Endothelial cell of umbilical vein (primary cell): Measurements from ENCODE around the gene HYOU1. TPM values are rescaled to one million over a fixed set of nuclear protein-coding genes. Genes with fewer than 3 reads are reported as not detected.

Experiments used
- BruUV-seq: library from RNA; stranded (reverse); fragments of 400-500 nt; replicated peaks from 2 replicates; lab custom pipeline; 2021; lab: Mats Ljungman, UMichigan
- CTCF ChIA-PET: fragments of 300-600, 350-600 bp; sonication (Branson Sonifier 250); formaldehyde crosslinking; loops from one replicate; lab custom pipeline; 2021; ENCODE audit warnings: antibody characterized with exemption, inconsistent platforms; lab: Charles Lee
- POLR2A ChIA-PET: fragments of 300-600, 350-600 bp; sonication (Branson Sonifier 250); formaldehyde crosslinking; loops from one replicate; lab custom pipeline; 2021; ENCODE audit warnings: antibody characterized with exemption, inconsistent platforms; lab: Charles Lee
- DNase-seq: peaks from one replicate; pipeline ENCODE4 v3.0.0-alpha.2; 2011; ENCODE audit warnings: low read depth, low spot score
- FAIRE-seq: peaks from 2 replicates; lab custom pipeline; 2011; peaks lifted over from hg19 to GRCh38; lab: Jason Lieb, UNC
- H2AFZ ChIP-seq: 2 replicates; pipeline ENCODE4 v1.6.0; 2012; ENCODE audit warnings: low read depth, low read length, control low read depth, inconsistent platforms
- H3K27ac ChIP-seq: 2 replicates; pipeline ENCODE4 v1.5.1; 2011; ENCODE audit warnings: low read depth, mild to moderate bottlenecking, control low read depth, low read length, moderate library complexity; ENCODE audit not compliant: insufficient read depth
- H3K27me3 ChIP-seq, 2 experiments: 2 replicates each; pipeline versions ENCODE4 v1.6.0 to v1.6.1; 2011; ENCODE audit warnings: low read length in 2 of 2, mixed read lengths in 1 of 2; ENCODE audit not compliant: control insufficient read depth in 2 of 2, insufficient read depth in 2 of 2
- H3K36me3 ChIP-seq, 2 experiments: 2 replicates in 1 of 2; 3 replicates in 1 of 2; pipeline ENCODE4 v1.5.1; 2011; ENCODE audit warnings: low read length in 2 of 2, mild to moderate bottlenecking in 1 of 2, moderate library complexity in 1 of 2; ENCODE audit not compliant: control insufficient read depth in 2 of 2, insufficient read depth in 2 of 2; ENCODE audit errors: extremely low read depth in 1 of 2
- H3K4me1 ChIP-seq: 3 replicates; pipeline ENCODE4 v1.5.1; 2011; ENCODE audit warnings: mild to moderate bottlenecking, low read length; ENCODE audit not compliant: control insufficient read depth, insufficient read depth; ENCODE audit errors: extremely low read depth
- H3K4me2 ChIP-seq: 2 replicates; pipeline ENCODE4 v1.6.1; 2011; ENCODE audit warnings: low read length, control low read depth, mixed read lengths; ENCODE audit not compliant: insufficient read depth
- H3K4me3 ChIP-seq, 3 experiments: fragments of 200-600 bp in 1 of 3; sonication (generic), shearing (Covaris generic) in 1 of 3; replicated peaks in 1 of 3; 2 replicates each; pipeline ENCODE4 v1.5.1; 2011 to 2016; ENCODE audit warnings: control low read depth in 3 of 3, low read length in 3 of 3, mild to moderate bottlenecking in 2 of 3, inconsistent platforms in 1 of 3, low read depth in 1 of 3, moderate library complexity in 1 of 3; ENCODE audit not compliant: insufficient read depth in 1 of 3
- H3K79me2 ChIP-seq: 2 replicates; pipeline ENCODE4 v1.6.0; 2012; ENCODE audit warnings: low read length, inconsistent platforms; ENCODE audit not compliant: control insufficient read depth, insufficient read depth
- H3K9ac ChIP-seq: replicated peaks from 2 replicates; pipeline ENCODE3; 2011; ENCODE audit warnings: low read length, control low read depth; ENCODE audit not compliant: insufficient read depth; ENCODE audit errors: extremely low read depth
- H3K9me1 ChIP-seq: replicated peaks from 3 replicates; pipeline ENCODE4 v1.6.0; 2011; ENCODE audit warnings: mild to moderate bottlenecking, low read length; ENCODE audit not compliant: control insufficient read depth, insufficient read depth; ENCODE audit errors: extremely low read depth
- H3K9me3 ChIP-seq: replicated peaks from 2 replicates; pipeline ENCODE4 v1.5.1; 2012; ENCODE audit warnings: low read length, inconsistent platforms; ENCODE audit not compliant: control insufficient read depth, insufficient read depth
- H4K20me1 ChIP-seq: replicated peaks from 2 replicates; pipeline ENCODE3; 2011; ENCODE audit warnings: mild to moderate bottlenecking, low read length; ENCODE audit not compliant: control insufficient read depth, insufficient read depth; ENCODE audit errors: extremely low read depth
- EZH2 ChIP-seq: IDR thresholded peaks from 2 replicates; pipeline ENCODE4 v1.6.1; 2012; ENCODE audit warnings: borderline replicate concordance, low read depth, mild to moderate bottlenecking, moderate library complexity, low read length, inconsistent platforms; ENCODE audit not compliant: severe bottlenecking
- FOS ChIP-seq: IDR thresholded peaks from 2 replicates; pipeline ENCODE4 v1.6.1; 2011; ENCODE audit warnings: mild to moderate bottlenecking, low read length, moderate library complexity, borderline replicate concordance; ENCODE audit not compliant: insufficient read depth
- GATA2 ChIP-seq: IDR thresholded peaks from 2 replicates; pipeline ENCODE4 v1.7.0; 2011; ENCODE audit warnings: low read depth, mild to moderate bottlenecking, moderate library complexity, mixed read lengths, low read length; ENCODE audit not compliant: insufficient read length, insufficient read depth
- JUN ChIP-seq: IDR thresholded peaks from 2 replicates; pipeline ENCODE4 v1.6.1; 2011; ENCODE audit warnings: borderline replicate concordance, low read depth; ENCODE audit not compliant: insufficient read length, insufficient read depth
- MYC ChIP-seq: IDR thresholded peaks from one replicate; pipeline ENCODE4 v1.6.1; 2011; ENCODE audit warnings: mild to moderate bottlenecking, low read depth, low read length
- POLR2A ChIP-seq: IDR thresholded peaks from 2 replicates; pipeline ENCODE4 v1.6.1; 2012; ENCODE audit warnings: low read depth, mild to moderate bottlenecking, control low read depth, low read length
- POLR2AphosphoS5 ChIP-seq: IDR thresholded peaks from 2 replicates; pipeline ENCODE4 v1.6.1; 2012; ENCODE audit warnings: low read depth, mild to moderate bottlenecking, control low read depth, low read length, moderate library complexity; ENCODE audit not compliant: insufficient read depth
- dilution Hi-C: fragments of 300-500 bp; cut with MboI; formaldehyde crosslinking; loops from one replicate; pipeline ENCODE4 v1.15.0; 2019; ENCODE audit warnings: low sequenced_read_pairs; ENCODE audit not compliant: extremely low pct_ligation_motif_present
- intact Hi-C: fragments of 100-400 bp; cut with micrococcal nuclease; formaldehyde crosslinking; loops from one replicate; pipeline ENCODE4 v1.10.0; 2022
- polyA plus RNA-seq, 4 experiments: library from polyadenylated mRNA; depleted of rRNA in 3 of 4; stranded (reverse) in 3 of 4; unstranded in 1 of 4; fragments of >200 nt; gene quantifications; 2 replicates each; pipeline versions ENCODE4 v1.2.1 to v1.2.3, GENCODE V29; 2011 to 2012; ENCODE audit warnings: missing spikeins in 1 of 4
- total RNA-seq: library from RNA; stranded (reverse); gene quantifications from 2 replicates; pipeline ENCODE4 v1.2.3, GENCODE V29; 2021
- TF ChIP-seq, protein P1 (sequence below): IDR thresholded peaks from 2 replicates; pipeline ENCODE4 v1.6.1; 2011; ENCODE audit not compliant: insufficient read depth, insufficient read length
- TF ChIP-seq, protein P2 (sequence below), 2 donors: IDR thresholded peaks; 1 replicate in 1 of 2; 2 replicates in 1 of 2; pipeline ENCODE4 v1.5.1; 2011; ENCODE audit warnings: low read length in 2 of 2, mild to moderate bottlenecking in 2 of 2, moderate library complexity in 2 of 2, control low read depth in 1 of 2, inconsistent platforms in 1 of 2, low read depth in 1 of 2; ENCODE audit not compliant: insufficient read depth in 1 of 2; ENCODE audit errors: extremely low read depth in 1 of 2

HYOU1 gene
- total and polyA plus RNA-seq, 2 donors (not counting 3 experiments of a cell fraction or from before 2014, with no cell fraction given) = 302 to 318 TPM

DNA sequence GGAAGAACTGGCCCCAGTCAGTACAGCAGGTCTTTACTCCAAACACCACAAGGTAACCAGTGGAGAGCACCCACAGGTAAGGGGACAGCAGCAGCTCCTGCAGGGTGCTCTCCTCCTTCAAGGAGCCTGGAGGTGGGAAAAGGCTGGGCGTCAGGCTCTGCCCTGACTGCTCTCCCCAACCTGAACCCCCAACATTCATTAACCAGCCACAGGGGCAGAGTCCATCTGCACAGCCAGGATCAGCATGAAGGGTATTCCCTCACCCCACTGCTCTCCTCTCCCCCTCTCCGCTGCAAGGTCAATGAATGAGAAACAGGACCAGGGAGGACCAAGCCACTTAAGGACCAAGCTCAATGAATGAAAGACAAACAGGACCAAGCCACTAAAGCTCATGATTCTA lies 30.0 kb downstream of the HYOU1 start:
- Histone ChIP-seq H3K27me3 (no peaks in the 10 kb centered on the region), H4K20me1 (no peaks in the 10 kb centered on the region), H3K9me1 (no peaks in the 10 kb centered on the region), H3K79me2 (no peaks in the 10 kb centered on the region), H3K27ac (no peak overlapping the region), H3K4me3 (no peak overlapping the region), H3K36me3 (peaks cover 3 to 19% of the 10 kb centered on the region in 2 experiments), H2AFZ (no peak overlapping the region), H3K9me3 (no peaks in the 10 kb centered on the region), H3K4me2 (no peak overlapping the region), H3K9ac (no peak overlapping the region), H3K4me1 (peaks cover 16% of the 10 kb centered on the region)
- DNase-seq (no peak), FAIRE-seq (no peak)
- TF ChIP-seq, protein P1, sequence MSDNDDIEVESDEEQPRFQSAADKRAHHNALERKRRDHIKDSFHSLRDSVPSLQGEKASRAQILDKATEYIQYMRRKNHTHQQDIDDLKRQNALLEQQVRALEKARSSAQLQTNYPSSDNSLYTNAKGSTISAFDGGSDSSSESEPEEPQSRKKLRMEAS = no peak
- TF ChIP-seq POLR2A = no peak
- no peak for TF ChIP-seq FOS
- TF ChIP-seq MYC = no peak
- TF ChIP-seq JUN = no peak
- no peak for TF ChIP-seq GATA2
- TF ChIP-seq, protein P2, sequence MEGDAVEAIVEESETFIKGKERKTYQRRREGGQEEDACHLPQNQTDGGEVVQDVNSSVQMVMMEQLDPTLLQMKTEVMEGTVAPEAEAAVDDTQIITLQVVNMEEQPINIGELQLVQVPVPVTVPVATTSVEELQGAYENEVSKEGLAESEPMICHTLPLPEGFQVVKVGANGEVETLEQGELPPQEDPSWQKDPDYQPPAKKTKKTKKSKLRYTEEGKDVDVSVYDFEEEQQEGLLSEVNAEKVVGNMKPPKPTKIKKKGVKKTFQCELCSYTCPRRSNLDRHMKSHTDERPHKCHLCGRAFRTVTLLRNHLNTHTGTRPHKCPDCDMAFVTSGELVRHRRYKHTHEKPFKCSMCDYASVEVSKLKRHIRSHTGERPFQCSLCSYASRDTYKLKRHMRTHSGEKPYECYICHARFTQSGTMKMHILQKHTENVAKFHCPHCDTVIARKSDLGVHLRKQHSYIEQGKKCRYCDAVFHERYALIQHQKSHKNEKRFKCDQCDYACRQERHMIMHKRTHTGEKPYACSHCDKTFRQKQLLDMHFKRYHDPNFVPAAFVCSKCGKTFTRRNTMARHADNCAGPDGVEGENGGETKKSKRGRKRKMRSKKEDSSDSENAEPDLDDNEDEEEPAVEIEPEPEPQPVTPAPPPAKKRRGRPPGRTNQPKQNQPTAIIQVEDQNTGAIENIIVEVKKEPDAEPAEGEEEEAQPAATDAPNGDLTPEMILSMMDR (IDR thresholded peaks at IDR 0.05; ENCODE audit: extremely low read depth in 1 of 2, insufficient read depth in 1 of 2, low read depth in 1 of 2, low read length in 2 of 2) = no peak
- TF ChIP-seq EZH2 = no peak
- TF ChIP-seq POLR2AphosphoS5 = no peak
- dilution Hi-C loops (no loop called here), intact Hi-C loops (no loop called here)
- BruUV-seq = no TSS peak
- ChIA-PET POLR2A (no interaction called here), CTCF (interaction anchor here (1.0 kb wide), 1 partner anchor 12 kb away, joined by 3 read pairs; no protein-coding TSS in a partner anchor)
